ENCODE measurements around the gene RHBG.

The RHBG gene

GRCh38 chr1:156409439-156409838 lies 40.4 kb downstream of the RHBG start:
- no peak for DNase-seq

GRCh38 chr1:156410238-156410637 lies 41.2 kb downstream of the RHBG start:
- DNase-seq, result no peak

GRCh38 chr1:156410740-156411139 lies 41.7 kb downstream of the RHBG start:
- no peak for DNase-seq

GRCh38 chr1:156412653-156413321 lies 43.8 kb downstream of the RHBG start:
- DNase-seq, result no peak

- DNase-seq, result no peak
Observed at GRCh38 chr1:156413391-156414246, 44.6 kb downstream of the RHBG start.

GRCh38 chr1:156414461-156415064 lies 45.6 kb downstream of the RHBG start:
- no peak for DNase-seq

GRCh38 chr1:156416993-156417392 lies 48.0 kb downstream of the RHBG start:
- DNase-seq, result no peak

GRCh38 chr1:156417401-156418020 lies 48.5 kb downstream of the RHBG start:
- peak; percentile 66 for DNase-seq

GRCh38 chr1:156418416-156419070 lies 49.5 kb downstream of the RHBG start:
- DNase-seq, result no peak

GRCh38 chr1:156419854-156420204 lies 50.8 kb downstream of the RHBG start:
- peak; percentile 81 for DNase-seq

GRCh38 chr1:156420205-156421061 lies 51.4 kb downstream of the RHBG start:
- no peak for DNase-seq

- peak; percentile 97 for DNase-seq
Observed at GRCh38 chr1:156421062-156421938, 52.3 kb downstream of the RHBG start.

GRCh38 chr1:156421939-156422601 lies 53.1 kb downstream of the RHBG start:
- no peak for DNase-seq

- DNase-seq, result no peak
Observed at GRCh38 chr1:156422602-156423091, 53.6 kb downstream of the RHBG start.

- no peak for DNase-seq
Observed at GRCh38 chr1:156423422-156424352, 54.7 kb downstream of the RHBG start.

GRCh38 chr1:156424806-156425432 lies 55.9 kb downstream of the RHBG start:
- DNase-seq, result no peak

- no peak for DNase-seq
Observed at GRCh38 chr1:156425943-156426342, 56.9 kb downstream of the RHBG start.

- DNase-seq, result no peak
Observed at GRCh38 chr1:156427957-156428356, 58.9 kb downstream of the RHBG start.
